GM19467 (cell line): ENCODE data around the gene SOX2.

ENCODE experiments used
- ATAC-seq: cut with Tn5 transposase; IDR thresholded peaks from one replicate; pipeline ENCODE4 v1.9.1; 2021; ENCODE audit warnings: mild to moderate bottlenecking, moderate library complexity; ENCODE audit not compliant: unreplicated experiment

The SOX2 gene

DNA sequence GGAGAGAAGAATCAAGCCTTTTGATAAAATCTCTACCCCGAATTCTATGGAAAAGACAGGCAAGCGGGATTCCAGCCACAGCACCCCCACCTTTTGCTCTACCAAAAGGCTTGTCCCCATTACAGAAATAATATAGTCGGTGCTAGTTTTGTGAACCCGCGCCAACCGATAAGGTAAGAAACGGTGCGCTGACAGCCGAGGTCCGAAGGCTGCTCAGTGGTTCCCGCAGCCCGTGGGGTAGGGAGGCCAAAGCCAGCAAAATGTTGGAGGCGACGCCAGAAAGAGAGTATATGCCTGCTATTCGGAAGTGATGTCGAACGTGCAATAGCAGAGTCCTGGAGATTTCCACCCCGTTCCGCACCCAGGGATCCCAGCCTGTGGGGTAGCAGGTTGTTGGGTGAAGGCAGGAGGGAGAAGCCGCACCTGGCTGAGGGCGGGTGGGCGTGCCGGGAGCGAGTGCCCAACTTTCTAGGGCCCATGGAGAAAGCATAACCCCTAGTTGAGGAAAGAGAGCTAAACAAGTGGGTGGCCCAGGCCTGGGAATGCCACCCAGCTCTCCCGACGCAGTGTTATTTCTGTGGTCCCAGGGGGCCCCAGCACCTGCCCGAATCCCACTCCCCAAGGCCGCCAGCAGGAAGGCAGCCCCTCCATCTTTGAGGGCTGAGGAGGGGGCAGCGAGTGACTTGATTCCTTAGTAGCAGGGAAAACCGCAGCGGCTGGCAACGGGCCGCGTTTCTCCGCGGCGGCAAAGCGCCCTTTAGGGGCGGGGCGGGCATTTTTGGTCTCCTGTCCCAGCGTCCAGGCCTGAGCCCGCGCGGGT lies 7.9 kb upstream of the SOX2 start:
- ATAC-seq = no peak

DNA sequence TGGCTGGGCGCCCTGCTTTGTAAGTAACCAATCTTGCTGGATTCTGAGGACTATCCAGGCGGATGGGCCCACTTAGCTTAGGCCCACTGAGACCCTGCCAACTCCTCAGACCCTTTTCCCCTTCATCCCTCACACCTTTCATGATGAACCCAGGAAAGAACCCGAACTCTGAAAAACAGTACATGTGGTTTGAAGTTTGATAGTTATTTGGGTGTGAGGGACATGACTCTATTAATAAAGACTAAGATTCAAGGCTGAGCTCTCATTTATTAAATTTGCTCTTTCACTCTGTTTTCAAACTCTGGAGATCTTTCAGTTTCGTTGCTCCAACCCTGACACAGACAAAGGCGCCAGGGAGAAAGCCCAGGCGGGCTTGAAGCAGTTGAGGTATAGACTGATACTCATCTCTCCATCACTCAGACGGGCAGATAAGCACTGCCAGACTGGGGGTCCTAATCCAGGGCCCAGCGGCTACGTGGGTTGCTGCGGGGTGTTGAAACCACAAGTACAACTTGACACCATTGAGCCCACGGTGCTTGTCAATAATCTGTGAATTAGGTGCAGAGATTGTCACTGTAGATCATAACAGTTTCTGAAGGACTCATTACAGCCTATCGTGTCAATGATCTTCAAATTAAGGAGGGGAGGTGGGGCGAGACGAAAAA lies 7.2 kb upstream of the SOX2 start:
- no peak for ATAC-seq

DNA sequence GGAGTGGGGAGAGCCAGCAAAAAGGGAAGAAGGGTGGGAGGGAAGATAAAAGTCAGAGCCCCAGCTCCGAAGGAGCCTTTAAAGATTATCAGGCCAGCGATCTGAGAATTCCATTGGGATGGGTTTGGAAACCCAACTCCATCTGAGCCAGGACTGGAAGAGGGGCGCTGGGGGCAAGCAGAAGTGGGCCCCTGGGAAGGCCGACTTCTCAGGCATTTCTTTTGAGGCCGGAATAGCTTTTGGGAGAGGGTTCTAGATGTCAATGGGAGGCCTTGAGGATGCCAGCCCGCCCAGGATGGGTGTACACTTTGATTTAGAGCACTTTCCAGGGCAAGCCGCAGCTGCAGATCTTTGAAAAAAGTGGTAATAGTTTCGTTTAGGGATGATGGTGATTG lies 6.6 kb upstream of the SOX2 start:
- ATAC-seq = no peak

DNA sequence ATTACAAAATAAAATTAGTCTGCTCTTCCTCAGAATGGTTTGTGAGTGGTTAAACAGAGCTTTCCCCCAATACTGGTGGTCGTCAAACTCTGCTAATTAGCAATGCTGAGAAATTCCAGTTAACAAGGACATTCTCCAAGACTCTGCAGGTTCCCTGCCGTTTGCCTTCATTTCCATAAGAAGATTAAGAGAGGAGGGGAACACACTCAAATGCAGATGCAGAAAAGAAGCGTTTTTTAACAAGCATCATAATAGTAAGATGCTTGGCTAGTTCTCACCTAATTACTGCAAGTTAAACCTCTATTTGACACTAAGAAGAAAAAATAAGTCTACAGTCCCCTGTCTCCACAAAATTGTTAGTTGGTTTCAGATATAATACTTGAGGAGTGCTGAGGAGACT lies 3.7 kb upstream of the SOX2 start:
- no peak for ATAC-seq

DNA sequence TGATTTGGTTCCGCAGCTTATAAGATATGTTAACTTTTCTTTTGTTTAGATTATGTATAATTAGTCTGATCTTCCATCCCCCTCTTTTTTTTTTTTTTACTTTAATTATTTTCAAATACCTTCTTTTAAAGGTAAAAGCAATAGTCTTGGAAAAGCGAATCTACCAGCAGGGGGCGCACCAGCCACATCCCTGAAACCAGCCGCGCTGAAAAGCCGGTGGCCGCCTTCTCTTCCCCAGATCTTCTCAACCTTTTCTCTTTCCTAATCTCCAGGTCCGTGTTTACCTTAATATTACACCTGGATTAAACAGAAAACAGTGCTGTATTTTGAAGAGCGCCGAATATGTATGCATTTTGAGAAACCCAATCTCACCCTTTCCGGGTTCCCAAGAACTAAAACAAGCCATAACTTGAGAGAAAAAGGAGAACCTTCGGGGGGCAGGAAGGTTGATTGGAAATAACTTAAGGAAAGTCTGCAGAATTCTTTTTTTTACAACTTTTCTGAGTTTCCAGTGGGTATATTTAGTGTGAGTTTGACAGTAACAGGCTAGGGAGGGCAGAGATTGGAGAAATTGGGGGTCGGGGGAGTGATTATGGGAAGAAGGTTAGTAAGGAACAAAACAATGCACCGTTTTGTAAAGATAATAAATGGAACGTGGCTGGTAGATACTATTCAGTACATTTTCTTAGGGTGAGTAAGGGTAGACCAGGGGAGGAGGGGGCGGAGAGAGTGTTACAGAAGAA lies 2.0 kb upstream of the SOX2 start:
- no peak for ATAC-seq

DNA sequence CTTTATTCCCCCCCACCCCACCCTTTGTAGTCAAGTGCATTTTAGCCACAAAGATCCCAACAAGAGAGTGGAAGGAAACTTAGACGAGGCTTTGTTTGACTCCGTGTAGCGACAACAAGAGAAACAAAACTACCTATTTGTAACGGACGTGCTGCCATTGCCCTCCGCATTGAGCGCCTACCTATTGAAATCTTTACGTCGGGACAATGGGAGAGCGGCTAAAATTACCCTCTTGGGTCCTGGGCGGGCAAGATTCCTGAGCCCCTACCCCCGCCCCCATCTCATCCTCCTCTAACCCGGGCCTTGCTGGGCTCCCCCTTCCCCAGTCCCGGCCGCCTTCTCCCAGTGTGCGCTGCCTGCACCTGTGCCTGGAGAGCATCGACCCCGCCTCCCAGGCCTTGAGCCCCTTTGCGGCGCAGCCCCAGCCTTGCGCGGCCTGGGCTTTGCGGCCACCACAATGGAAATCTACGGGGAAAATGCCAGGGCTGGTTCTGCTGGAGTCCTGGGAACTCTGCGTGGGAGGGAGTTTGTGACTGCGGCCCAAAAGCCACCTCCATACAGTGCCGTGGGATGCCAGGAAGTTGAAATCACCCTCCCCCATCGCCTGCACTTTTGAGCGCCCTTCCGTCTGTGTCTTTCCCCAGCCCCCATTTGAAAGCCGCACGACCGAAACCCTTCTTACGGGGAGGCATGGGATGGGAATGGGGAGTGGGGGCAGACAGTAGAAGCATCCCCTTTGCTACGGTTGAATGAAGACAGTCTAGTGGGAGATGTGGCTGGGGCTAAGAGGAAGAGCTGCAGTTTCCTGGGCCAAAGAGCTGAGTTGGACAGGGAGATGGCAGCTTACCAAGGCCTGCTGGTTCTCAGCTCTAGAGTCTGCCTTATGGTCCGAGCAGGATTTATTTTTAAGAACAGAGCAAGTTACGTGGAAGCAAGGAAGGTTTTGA lies 1.1 kb upstream of the SOX2 start:
- no peak for ATAC-seq

DNA sequence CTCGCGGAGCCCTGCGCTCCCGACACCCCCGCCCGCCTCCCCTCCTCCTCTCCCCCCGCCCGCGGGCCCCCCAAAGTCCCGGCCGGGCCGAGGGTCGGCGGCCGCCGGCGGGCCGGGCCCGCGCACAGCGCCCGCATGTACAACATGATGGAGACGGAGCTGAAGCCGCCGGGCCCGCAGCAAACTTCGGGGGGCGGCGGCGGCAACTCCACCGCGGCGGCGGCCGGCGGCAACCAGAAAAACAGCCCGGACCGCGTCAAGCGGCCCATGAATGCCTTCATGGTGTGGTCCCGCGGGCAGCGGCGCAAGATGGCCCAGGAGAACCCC lies 464 bp downstream of the SOX2 start:
- no peak for ATAC-seq

DNA sequence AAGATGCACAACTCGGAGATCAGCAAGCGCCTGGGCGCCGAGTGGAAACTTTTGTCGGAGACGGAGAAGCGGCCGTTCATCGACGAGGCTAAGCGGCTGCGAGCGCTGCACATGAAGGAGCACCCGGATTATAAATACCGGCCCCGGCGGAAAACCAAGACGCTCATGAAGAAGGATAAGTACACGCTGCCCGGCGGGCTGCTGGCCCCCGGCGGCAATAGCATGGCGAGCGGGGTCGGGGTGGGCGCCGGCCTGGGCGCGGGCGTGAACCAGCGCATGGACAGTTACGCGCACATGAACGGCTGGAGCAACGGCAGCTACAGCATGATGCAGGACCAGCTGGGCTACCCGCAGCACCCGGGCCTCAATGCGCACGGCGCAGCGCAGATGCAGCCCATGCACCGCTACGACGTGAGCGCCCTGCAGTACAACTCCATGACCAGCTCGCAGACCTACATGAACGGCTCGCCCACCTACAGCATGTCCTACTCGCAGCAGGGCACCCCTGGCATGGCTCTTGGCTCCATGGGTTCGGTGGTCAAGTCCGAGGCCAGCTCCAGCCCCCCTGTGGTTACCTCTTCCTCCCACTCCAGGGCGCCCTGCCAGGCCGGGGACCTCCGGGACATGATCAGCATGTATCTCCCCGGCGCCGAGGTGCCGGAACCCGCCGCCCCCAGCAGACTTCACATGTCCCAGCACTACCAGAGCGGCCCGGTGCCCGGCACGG lies 991 bp downstream of the SOX2 start:
- no peak for ATAC-seq

DNA sequence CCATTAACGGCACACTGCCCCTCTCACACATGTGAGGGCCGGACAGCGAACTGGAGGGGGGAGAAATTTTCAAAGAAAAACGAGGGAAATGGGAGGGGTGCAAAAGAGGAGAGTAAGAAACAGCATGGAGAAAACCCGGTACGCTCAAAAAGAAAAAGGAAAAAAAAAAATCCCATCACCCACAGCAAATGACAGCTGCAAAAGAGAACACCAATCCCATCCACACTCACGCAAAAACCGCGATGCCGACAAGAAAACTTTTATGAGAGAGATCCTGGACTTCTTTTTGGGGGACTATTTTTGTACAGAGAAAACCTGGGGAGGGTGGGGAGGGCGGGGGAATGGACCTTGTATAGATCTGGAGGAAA lies 1.5 kb downstream of the SOX2 start:
- ATAC-seq = no peak

DNA sequence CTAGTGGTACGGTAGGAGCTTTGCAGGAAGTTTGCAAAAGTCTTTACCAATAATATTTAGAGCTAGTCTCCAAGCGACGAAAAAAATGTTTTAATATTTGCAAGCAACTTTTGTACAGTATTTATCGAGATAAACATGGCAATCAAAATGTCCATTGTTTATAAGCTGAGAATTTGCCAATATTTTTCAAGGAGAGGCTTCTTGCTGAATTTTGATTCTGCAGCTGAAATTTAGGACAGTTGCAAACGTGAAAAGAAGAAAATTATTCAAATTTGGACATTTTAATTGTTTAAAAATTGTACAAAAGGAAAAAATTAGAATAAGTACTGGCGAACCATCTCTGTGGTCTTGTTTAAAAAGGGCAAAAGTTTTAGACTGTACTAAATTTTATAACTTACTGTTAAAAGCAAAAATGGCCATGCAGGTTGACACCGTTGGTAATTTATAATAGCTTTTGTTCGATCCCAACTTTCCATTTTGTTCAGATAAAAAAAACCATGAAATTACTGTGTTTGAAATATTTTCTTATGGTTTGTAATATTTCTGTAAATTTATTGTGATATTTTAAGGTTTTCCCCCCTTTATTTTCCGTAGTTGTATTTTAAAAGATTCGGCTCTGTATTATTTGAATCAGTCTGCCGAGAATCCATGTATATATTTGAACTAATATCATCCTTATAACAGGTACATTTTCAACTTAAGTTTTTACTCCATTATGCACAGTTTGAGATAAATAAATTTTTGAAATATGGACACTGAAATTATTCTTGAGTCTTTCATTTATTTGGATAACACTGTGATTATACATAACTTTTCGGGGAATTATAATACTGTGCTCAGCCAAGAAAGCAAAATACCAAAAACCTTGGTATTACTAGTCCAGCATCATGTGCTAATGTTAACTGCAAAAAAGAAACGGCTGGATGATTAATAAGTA lies 2.2 kb downstream of the SOX2 start:
- no peak for ATAC-seq

DNA sequence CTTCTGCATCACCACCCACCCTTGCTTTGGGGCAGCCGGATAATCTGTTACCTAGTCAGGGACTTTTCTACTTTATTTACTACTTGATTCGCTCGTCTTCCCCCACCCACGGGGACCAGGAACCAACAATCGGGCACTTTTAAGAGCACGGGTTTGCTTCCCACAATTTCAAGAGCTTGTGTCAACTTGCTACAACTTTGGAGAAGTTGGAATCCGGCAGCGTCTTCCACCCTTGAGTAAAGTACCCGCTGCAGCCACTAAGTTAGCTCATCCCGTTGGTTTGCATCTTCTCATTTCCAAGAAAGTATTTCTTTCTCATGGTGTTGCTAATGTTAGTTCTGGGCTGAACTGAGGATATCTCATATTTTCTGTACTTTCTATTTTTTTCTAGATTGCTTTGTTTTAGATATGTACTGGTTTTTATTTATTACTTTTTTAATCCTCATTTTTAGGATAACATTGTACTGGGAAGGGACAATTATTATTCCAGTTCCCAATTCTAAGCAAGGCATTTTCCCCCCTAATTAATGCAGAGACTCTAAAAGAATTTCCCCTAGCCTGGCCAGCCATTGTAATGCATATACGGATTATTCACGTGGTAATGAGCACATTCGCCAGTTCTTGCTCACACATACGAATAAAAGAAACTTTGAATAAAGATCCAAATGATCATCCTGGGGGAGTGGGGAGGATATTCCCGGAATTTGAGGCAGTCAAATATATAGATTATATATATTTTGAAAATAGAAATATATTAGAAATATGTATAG lies 4.0 kb downstream of the SOX2 start:
- ATAC-seq = no peak

DNA sequence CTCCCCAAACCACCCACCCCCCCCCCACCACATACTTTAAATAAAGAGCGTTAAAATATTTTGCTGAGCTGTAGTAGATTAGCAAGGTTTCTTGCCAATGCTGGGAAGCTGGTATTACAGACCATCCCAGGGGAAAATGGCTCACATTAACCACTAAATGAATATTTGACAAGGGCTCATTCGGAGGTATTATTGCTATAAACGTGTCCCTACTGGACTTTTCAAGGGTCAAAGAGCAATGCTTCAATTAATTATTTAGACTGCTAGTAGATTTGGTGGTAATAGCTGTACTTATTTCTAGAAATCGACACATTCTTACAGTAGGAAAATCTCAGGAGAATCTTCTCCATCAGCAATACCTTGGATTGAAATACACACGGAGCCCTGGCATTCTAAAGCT lies 5.2 kb downstream of the SOX2 start:
- ATAC-seq = no peak

DNA sequence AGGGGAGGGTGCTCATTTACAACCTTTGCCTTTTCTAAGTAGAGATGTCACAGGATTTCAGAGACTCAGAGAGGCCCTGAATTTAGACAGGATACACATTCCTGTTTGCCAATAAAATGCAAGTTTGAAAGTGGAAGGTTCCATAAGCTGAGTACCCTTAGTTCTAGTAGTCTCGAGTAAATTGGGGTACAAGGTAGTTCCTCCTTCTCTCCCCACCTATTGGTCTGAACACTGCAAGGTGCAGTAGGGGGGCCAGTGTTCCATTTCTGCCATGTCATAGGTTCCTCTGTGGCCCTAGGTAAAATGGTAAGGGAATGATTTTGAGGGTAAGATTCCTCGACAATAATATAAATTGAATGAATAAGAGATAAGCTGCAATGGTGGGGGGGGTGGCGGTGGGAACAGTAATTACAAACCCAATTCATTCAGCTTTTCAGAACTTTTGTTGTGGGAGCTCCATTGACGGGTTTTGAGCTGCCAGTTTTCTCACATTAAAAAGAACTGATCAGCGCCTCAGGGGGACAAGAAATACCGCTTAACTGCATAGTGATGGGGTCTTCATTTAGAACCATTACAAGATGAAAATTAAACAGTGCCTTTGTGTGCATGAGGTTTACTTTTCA lies 5.9 kb downstream of the SOX2 start:
- no peak for ATAC-seq

DNA sequence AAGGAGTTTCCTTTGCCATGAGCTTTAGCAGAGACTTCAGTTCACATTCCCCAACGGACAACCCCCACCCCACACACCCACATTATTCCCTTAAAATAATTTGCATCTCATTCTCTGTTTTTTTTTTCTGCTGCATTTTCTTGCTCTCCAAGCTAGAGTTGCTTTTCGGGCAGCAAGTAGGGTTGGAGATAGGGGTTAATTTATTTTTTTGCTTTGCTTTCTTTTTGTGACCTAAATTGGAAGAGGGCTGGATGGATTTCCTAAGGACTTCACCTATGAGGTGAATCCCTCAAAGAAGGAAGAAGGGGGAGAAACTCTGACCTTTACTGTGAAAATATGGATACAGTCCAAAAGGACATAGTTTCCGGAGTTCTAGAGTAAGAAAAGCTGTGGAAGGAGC lies 6.6 kb downstream of the SOX2 start:
- no peak for ATAC-seq

DNA sequence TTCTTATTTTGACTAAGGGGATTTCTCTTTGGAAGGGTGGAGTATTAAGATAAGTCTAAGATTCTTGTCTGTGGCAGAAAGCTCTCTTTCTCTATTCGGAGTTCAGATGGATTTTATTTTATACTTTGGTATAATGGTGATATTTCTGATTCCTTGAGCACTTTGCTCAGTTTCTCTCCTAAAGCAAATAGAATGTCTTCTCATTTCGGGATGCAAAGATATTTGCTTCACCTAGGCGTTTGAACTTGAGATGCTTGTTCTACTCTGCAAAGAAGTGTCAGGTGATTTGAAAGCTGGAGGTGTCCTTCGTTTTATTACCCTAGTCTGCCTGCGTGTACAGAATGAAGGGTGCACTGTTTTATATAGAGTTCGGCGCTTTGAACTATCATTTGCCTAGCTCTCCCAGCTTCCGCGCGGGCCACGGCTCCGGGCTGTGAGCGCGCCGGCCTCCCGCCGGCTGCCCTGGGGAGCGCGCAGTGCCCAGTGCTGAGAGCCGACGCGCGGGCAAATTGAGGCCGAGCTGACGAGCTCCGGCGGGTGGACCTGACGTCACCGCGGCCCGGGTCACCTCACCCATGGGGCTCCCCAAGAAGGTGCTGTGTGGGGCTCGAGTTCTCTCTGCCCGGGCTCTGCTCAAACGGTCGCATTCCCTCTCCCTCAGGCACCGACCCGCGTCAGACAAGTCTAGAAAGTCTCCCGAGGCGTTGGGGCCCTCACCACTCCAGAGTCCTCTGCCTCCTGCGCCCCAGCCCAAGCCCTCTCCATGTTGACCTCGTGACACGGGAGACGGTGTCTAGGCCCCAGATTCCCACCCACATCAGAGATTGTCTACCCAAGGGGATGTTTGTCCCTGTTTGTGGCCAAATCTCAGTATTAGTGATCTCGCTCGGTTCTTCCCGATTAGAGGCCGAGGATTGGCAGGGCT lies 7.5 kb downstream of the SOX2 start:
- no peak for ATAC-seq

DNA sequence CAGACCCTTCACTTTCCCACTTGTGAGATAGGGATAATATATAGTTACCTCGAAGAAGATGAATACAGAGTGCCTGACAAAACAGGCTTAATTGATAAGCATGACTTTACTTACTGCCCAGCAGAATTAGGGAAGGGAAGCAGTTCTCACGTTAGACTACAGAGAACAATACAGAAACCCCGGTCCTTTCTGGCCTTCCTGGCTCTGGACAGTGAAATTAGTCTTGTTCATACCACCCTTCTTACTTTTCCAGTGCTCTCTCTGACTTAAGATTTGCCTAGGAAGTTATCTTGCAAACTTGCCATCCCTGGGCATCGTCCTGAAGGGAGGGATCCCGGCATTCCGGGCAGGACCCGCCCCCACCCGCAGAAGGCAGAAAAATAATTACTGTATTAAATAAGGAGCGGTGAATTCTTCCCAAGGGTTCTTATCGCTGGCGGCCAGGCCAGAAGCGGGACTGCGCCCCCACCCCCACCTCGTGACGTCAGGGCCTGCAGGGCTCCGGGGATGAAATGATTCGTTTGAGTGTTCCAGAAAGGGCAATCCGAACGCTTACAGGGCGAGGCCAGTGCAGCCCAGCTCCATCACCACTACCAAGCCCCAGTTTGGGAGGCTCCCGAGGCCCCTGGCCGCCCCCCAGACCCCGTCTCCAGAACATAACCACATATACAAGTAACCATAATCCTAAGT lies 8.4 kb downstream of the SOX2 start:
- no peak for ATAC-seq
